GM18873 (cell line): ENCODE results near the gene NDUFA7.
"Not testable (repeated sequence)": the region's sequence is repeated elsewhere in the genome, so short reads cannot be mapped to it uniquely, and the experiment has no call there.

ENCODE experiments used
- ATAC-seq: cut with Tn5 transposase; IDR thresholded peaks from one replicate; pipeline ENCODE4 v1.9.1; 2021; ENCODE audit warnings: mild to moderate bottlenecking, moderate library complexity, moderate number of reproducible peaks; ENCODE audit not compliant: unreplicated experiment, low FRiP score

Gene NDUFA7

GRCh38 chr19:8321986-8322637 is 937 bp upstream of the NDUFA7 start:
- no peak for ATAC-seq

- ATAC-seq, result no peak
Measured at GRCh38 chr19:8320564-8321066, 560 bp downstream of the NDUFA7 start.

- no peak for ATAC-seq
Measured at GRCh38 chr19:8319807-8320520, 1.2 kb downstream of the NDUFA7 start.

GRCh38 chr19:8318835-8319234 is 2.3 kb downstream of the NDUFA7 start:
- ATAC-seq, result not testable (repeated sequence)

GRCh38 chr19:8316351-8317125 is 4.6 kb downstream of the NDUFA7 start:
- no peak for ATAC-seq

- not testable (repeated sequence) for ATAC-seq
Measured at GRCh38 chr19:8314981-8315640, 6.1 kb downstream of the NDUFA7 start.

- ATAC-seq, result no peak
Measured at GRCh38 chr19:8311461-8312260, 9.5 kb downstream of the NDUFA7 start.

GRCh38 chr19:8310342-8311055 is 10.7 kb downstream of the NDUFA7 start:
- no peak for ATAC-seq

- ATAC-seq, result no peak
Measured at GRCh38 chr19:8308891-8309291, 12.3 kb downstream of the NDUFA7 start.

GRCh38 chr19:8307965-8308866 is 13.0 kb downstream of the NDUFA7 start, which contains the start of gene CD320:
CD320 (minus strand) TSS chr19:8308358; CDS start chr19:8308290, 68 bp downstream.
- peak; percentile 56 for ATAC-seq

GRCh38 chr19:8307400-8307964 is 13.7 kb downstream of the NDUFA7 start:
- no peak for ATAC-seq

GRCh38 chr19:8306235-8307054 is 14.7 kb downstream of the NDUFA7 start:
- ATAC-seq, result no peak

- ATAC-seq, result no peak
Measured at GRCh38 chr19:8305798-8306197, 15.4 kb downstream of the NDUFA7 start.

GRCh38 chr19:8304841-8305621 is 16.1 kb downstream of the NDUFA7 start:
- ATAC-seq, result no peak

GRCh38 chr19:8302734-8303133 is 18.4 kb downstream of the NDUFA7 start:
- ATAC-seq, result no peak

GRCh38 chr19:8302357-8302691 is 18.9 kb downstream of the NDUFA7 start:
- no peak for ATAC-seq
